Lower leg skin (tissue), 4 donors: ENCODE measurements around the gene FOXI3. TPM values are rescaled to one million over a fixed set of nuclear protein-coding genes. Genes with fewer than 3 reads are reported as not detected.
"Not testable (repeated sequence)": the region's sequence is repeated elsewhere in the genome, so short reads cannot be mapped to it uniquely, and the experiment has no call there.

Experiments used
- DNase-seq, 2 donors: peaks; one replicate each; pipeline ENCODE4 v3.0.0-alpha.2; 2019; ENCODE audit warnings: low spot score in 2 of 2
- H3K4me3 ChIP-seq: fragments of 200-600 bp; sonication (generic); 2 replicates; pipeline ENCODE4 v1.5.1; 2017; ENCODE audit warnings: mild to moderate bottlenecking, low read depth; ENCODE audit not compliant: poor library complexity, severe bottlenecking
- POLR2A ChIP-seq, 2 donors: fragments of 450-650 bp; IDR thresholded peaks; one replicate each; pipeline ENCODE4 v1.6.1; 2016 to 2017; ENCODE audit warnings: antibody characterized with exemption in 2 of 2, mild to moderate bottlenecking in 1 of 2, moderate library complexity in 1 of 2
- WGBS, 2 donors: methylation state at CpG; one replicate each; pipeline ENCODE4 v1.1.5; 2018; 5-methylcytosine and 5-hydroxymethylcytosine counted together
- intact Hi-C: fragments of 100-400 bp; cut with DNase I; formaldehyde crosslinking; loops from one replicate; pipeline ENCODE4 v1.15.0; 2023; ENCODE audit warnings: low total_unique reads
- total RNA-seq, 4 donors: library from RNA; depleted of rRNA; stranded (reverse); fragments of >200 nt; gene quantifications; one replicate each; pipeline ENCODE4 v1.1.0, GENCODE V29; 2016
- TF ChIP-seq, protein P1 (sequence below), 3 donors: fragments of 450-650 bp; IDR thresholded peaks; one replicate each; pipeline ENCODE4 v1.5.1; 2016; ENCODE audit warnings: antibody characterized with exemption in 3 of 3, mild to moderate bottlenecking in 3 of 3, moderate library complexity in 2 of 3

Gene FOXI3
- total RNA-seq, 4 donors from 2014 or later: 2.2 TPM; not detected in 3

GRCh38 chr2:88429929-88430328 is 22.6 kb downstream of the FOXI3 start:
- intact Hi-C loops: no loop called here
- TF ChIP-seq POLR2A (IDR thresholded peaks at IDR 0.05): no peak
- TF ChIP-seq, protein P1, sequence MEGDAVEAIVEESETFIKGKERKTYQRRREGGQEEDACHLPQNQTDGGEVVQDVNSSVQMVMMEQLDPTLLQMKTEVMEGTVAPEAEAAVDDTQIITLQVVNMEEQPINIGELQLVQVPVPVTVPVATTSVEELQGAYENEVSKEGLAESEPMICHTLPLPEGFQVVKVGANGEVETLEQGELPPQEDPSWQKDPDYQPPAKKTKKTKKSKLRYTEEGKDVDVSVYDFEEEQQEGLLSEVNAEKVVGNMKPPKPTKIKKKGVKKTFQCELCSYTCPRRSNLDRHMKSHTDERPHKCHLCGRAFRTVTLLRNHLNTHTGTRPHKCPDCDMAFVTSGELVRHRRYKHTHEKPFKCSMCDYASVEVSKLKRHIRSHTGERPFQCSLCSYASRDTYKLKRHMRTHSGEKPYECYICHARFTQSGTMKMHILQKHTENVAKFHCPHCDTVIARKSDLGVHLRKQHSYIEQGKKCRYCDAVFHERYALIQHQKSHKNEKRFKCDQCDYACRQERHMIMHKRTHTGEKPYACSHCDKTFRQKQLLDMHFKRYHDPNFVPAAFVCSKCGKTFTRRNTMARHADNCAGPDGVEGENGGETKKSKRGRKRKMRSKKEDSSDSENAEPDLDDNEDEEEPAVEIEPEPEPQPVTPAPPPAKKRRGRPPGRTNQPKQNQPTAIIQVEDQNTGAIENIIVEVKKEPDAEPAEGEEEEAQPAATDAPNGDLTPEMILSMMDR (IDR thresholded peaks at IDR 0.05): no peak
- DNase-seq: peak in 1 of 2 donors; percentile 43
- 88% methylated on average over 7 of the region's 7 CpGs for WGBS, 2 donors
- no peak overlapping the region for H3K4me3 ChIP-seq

DNA sequence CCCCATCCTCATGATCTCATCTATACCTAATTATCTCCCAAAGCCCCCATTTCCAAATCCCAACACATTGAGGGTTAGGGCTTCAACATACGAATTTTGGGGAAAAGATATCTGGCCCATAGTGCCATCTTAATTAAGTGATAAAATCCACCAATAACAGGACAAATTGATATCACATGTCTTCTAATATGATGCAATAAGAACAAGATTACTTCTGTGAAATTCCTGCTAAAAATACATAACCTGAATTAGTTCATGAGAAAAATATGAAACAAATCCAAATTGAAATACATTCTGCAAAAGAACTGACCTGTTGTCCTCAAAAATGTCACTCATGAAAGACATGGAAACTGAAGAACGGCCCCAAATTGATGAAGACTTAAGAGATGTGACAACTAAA is 28.8 kb downstream of the FOXI3 start:
- intact Hi-C loops: no loop called here
- no peak for DNase-seq
- WGBS, 2 donors: 67 to 81% methylated on average over 2 of the region's 2 CpGs
- TF ChIP-seq POLR2A (IDR thresholded peaks at IDR 0.05): no peak
- TF ChIP-seq, protein P1 (IDR thresholded peaks at IDR 0.05): no peak
- no peak overlapping the region for H3K4me3 ChIP-seq

DNA sequence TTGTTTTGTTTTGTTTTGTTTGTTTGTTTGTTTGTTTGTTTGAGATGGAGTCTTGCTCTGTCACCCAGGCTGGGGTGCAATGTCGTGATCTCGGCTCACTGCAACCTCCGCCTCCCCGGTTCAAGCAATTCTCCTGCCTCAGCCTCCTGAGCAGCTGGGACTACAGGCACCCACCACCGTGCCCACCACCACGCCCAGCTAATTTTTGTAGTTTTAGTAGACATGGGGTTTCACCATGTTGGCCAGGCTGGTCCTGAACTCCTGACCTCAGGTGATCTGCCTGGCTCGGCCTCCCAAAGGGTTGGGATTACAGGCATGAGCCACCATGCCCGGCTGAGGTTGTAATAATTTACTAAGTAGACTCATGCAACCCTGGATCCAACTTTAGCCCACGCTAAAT is 33.4 kb downstream of the FOXI3 start:
- DNase-seq: peak in 1 of 2 donors; percentile 60
- WGBS, 2 donors: 87 to 90% methylated on average over 9 of the region's 9 CpGs
- intact Hi-C loops, H3K4me3 ChIP-seq: not testable (repeated sequence)

DNA sequence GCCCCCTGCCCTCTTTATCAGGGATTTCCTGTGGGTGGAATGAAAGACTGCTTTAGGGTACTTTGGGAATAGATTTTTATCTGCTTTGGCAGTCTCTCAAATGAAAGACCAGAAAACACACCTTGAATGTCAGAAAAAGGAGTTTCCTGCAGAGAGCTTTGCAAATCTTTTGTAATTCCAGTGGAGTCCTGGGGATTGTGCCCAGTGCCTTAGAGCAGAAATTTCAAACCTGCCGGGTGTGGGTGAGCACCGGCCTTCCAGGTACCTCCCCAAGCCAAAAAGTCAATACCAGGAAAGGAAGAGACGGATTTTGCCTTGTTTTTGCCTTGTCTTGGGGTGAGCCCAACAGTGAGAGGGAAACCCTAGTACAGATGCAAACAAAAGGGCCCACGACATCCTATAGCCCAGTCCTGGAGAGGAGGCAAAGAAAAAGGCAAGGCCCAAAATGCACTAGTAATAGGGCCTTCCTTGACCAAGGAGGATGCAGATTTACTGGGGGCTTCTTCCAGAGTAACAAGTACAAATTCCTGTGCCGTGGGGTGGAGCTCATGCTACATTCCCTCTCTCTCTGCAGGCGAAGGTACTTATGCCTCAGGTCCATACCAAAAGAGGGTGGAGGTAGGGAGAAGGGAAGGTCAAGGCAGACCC is 36.4 kb downstream of the FOXI3 start:
- peak in 1 of 2 donors; percentile 5 for DNase-seq
- WGBS, 2 donors: 42 to 44% methylated on average over 6 of the region's 6 CpGs
- TF ChIP-seq, protein P1 (IDR thresholded peaks at IDR 0.05): no peak
- no peak for TF ChIP-seq POLR2A (IDR thresholded peaks at IDR 0.05)
- no peak overlapping the region for H3K4me3 ChIP-seq
- intact Hi-C loops: no loop called here

DNA sequence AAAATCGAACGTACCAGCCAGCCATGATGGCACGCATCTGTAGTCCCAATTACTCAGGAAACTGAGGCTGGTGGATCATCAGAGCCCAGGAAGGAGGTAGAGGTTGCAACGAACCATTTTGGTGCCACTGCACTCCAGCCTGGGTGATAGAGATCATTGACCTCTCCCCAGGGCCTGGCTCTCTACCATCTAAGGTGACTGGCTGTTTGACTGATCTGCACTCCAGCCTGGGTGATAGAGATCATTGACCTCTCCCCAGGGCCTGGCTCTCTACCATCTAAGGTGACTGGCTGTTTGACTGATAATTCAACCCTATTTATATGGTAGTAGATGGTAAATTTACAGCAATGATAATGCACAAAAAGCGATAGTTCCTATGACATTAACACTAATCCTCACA is 43.6 kb downstream of the FOXI3 start:
- H3K4me3 ChIP-seq, intact Hi-C loops, DNase-seq: not testable (repeated sequence)
- 56 to 78% methylated on average over 5 of the region's 5 CpGs for WGBS, 2 donors

DNA sequence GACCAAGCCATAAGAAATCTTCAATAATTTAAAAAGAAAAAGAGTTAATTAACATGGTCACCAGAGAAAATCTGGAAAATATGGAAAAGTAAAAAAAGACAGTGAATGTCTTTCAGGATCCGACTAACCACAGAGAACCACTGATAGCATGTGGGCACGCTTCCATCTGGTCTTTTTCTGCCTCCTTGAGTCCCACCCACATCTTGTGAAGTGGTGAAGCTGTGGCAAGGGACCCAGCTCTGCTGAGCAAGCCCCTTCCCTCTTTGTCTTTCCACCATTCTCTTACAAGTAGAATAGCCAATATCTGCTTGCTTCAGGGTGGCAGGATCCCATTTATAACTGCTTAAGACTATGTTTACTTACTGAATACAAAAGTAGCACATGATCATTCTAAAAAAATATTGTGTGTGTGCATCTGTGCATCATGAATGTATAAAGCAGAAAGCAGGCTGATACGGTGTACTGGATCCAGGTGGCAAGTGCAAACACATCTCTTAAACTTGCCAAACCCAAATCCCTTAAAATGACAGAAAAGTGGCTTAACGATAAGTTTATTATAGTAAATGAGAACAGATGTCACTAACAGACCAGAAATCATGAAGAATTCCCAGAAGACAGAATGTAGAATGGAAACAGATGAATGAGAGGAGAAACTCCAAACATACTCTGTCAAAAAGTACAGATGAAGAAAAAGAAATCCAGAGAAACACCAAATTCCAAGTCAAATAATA is 52.3 kb downstream of the FOXI3 start:
- intact Hi-C loops: no loop called here
- WGBS, 2 donors: 29 to 31% methylated on average over 4 of the region's 4 CpGs
- no peak for TF ChIP-seq POLR2A (IDR thresholded peaks at IDR 0.05)
- TF ChIP-seq, protein P1 (IDR thresholded peaks at IDR 0.05): no peak
- no peak overlapping the region for H3K4me3 ChIP-seq
- peak in 1 of 2 donors; percentile 9 for DNase-seq
